ENCODE results near the gene UHRF1. TPM values are rescaled to one million over a fixed set of nuclear protein-coding genes. Genes with fewer than 3 reads are reported as not detected.
A peak's percentile ranks its signal among the peaks of the same experiment; 100 is the strongest.

UHRF1 gene
- total and polyA plus RNA-seq, 4 donors = 0.06 to 57.4 (median 0.73) TPM

GRCh38 chr19:4980838-4981680, 71.8 kb downstream of the UHRF1 start (continued):
- TF ChIP-seq REST (IDR thresholded peaks at IDR 0.05) = no peak
- TF ChIP-seq GABPA (IDR thresholded peaks at IDR 0.05 in 1 of 2, conservative IDR thresholded peaks at IDR 0.05 in 1 of 2) = no peak
- no peak for TF ChIP-seq RAD21 (IDR thresholded peaks at IDR 0.05)
- TF ChIP-seq FOXA1 (IDR thresholded peaks at IDR 0.05) = no peak

GRCh38 chr19:4981681-4981958, 72.3 kb downstream of the UHRF1 start:
- Histone ChIP-seq H3K4me3 (ENCODE audit: low read depth in 1 of 3, low read length in 3 of 3) (no peak overlapping the region), H3K9me3 (ENCODE audit: control insufficient read depth in 4 of 4, low read length in 3 of 4) (no peaks in the 10 kb centered on the region), H3K4me1 (ENCODE audit: control insufficient read depth in 4 of 4, insufficient read depth in 4 of 4, low read length in 3 of 4) (peaks cover under 1 to 29% (median 17%) of the 10 kb centered on the region in 4 donors), H3K27me3 (ENCODE audit: control insufficient read depth in 4 of 4, insufficient read depth in 4 of 4, low read length in 3 of 4) (no peaks in the 10 kb centered on the region), H3K9ac (ENCODE audit: low read depth in 1 of 2, low read length in 2 of 2) (no peak overlapping the region), H3K27ac (ENCODE audit: low read depth in 1 of 2, low read length in 2 of 2) (no peak overlapping the region), H3K36me3 (ENCODE audit: control insufficient read depth in 4 of 4, insufficient read depth in 3 of 4, low read depth in 1 of 4, low read length in 3 of 4) (peaks cover 0 to 7% (median 1%) of the 10 kb centered on the region in 4 donors)
- DNase-seq (ENCODE audit: low spot score) = no peak
- TF ChIP-seq YY1 (IDR thresholded peaks at IDR 0.05) (no peak), SP1 (IDR thresholded peaks at IDR 0.05) (no peak)
- WGBS = 87% methylated on average over 3 of the region's 3 CpGs

- H3K4me1 ChIP-seq (ENCODE audit: control insufficient read depth in 4 of 4, insufficient read depth in 4 of 4, low read length in 3 of 4) = peaks cover 0 to 26% (median 15%) of the 10 kb centered on the region in 4 donors
- WGBS = 93% methylated on average over 23 of the region's 23 CpGs
- no peak for TF ChIP-seq FOXA2 (IDR thresholded peaks at IDR 0.05)
- no peak for TF ChIP-seq RAD21 (IDR thresholded peaks at IDR 0.05)
- no peak for TF ChIP-seq JUND (IDR thresholded peaks at IDR 0.05)
- TF ChIP-seq HNF4A (conservative IDR thresholded peaks at IDR 0.05) = no peak
- TF ChIP-seq TAF1 (conservative IDR thresholded peaks at IDR 0.05) = no peak
- TF ChIP-seq GABPA (IDR thresholded peaks at IDR 0.05 in 1 of 2, conservative IDR thresholded peaks at IDR 0.05 in 1 of 2) = no peak
- TF ChIP-seq CTCF (IDR thresholded peaks at IDR 0.05; ENCODE audit: low read depth, low read length, missing input control) = no peak
- TF ChIP-seq ZBTB33 (IDR thresholded peaks at IDR 0.05) = no peak
- TF ChIP-seq MAX (IDR thresholded peaks at IDR 0.05) = no peak
- no peak for TF ChIP-seq ATF3 (IDR thresholded peaks at IDR 0.05)
- TF ChIP-seq NR2F2 (IDR thresholded peaks at IDR 0.05) = no peak
- no peak for TF ChIP-seq EGR1 (IDR thresholded peaks at IDR 0.05; ENCODE audit: low read depth in 2 of 2)
- TF ChIP-seq HNF4G (IDR thresholded peaks at IDR 0.05) = no peak
- TF ChIP-seq RXRA (IDR thresholded peaks at IDR 0.05) = no peak
- TF ChIP-seq YY1 (IDR thresholded peaks at IDR 0.05) = no peak
Measured at GRCh38 chr19:4983346-4984105, 74.2 kb downstream of the UHRF1 start.

More at GRCh38 chr19:4983346-4984105, 74.2 kb downstream of the UHRF1 start:
- DNase-seq (ENCODE audit: low spot score) = no peak
- Histone ChIP-seq H3K9ac (ENCODE audit: low read depth in 1 of 2, low read length in 2 of 2) (peak overlapping the region in 1 of 2 donors; percentile 12), H3K9me3 (ENCODE audit: control insufficient read depth in 4 of 4, low read length in 3 of 4) (no peaks in the 10 kb centered on the region), H3K4me3 (ENCODE audit: low read depth in 1 of 3, low read length in 3 of 3) (no peak overlapping the region), H3K36me3 (ENCODE audit: control insufficient read depth in 4 of 4, insufficient read depth in 3 of 4, low read depth in 1 of 4, low read length in 3 of 4) (peaks cover 0 to 7% (median 0%) of the 10 kb centered on the region in 4 donors), H3K27ac (ENCODE audit: low read depth in 1 of 2, low read length in 2 of 2) (no peak overlapping the region), H3K27me3 (ENCODE audit: control insufficient read depth in 4 of 4, insufficient read depth in 4 of 4, low read length in 3 of 4) (no peaks in the 10 kb centered on the region)
